ENCODE results near the gene TM4SF1.
"Not testable (repeated sequence)": the region's sequence is repeated elsewhere in the genome, so short reads cannot be mapped to it uniquely, and the experiment has no call there.

TM4SF1 gene

DNA sequence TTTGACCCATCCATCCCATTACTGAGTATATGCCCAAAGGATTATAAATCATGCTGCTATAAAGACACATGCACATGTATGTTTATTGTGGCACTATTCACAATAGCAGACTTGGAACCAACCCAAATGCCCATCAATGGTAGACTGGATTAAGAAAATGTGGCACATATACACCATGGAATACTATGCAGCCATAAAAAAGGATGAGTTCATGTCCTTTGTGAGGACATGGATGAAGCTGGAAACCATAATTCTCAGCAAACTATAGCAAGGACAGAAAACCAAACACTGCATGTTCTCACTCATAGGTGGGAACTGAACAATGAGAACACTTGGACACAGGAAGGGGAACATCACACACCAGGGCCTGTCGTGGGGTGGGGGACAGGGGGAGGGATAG lies 40.0 kb downstream of the TM4SF1 start:
- DNase-seq, result not testable (repeated sequence)

DNA sequence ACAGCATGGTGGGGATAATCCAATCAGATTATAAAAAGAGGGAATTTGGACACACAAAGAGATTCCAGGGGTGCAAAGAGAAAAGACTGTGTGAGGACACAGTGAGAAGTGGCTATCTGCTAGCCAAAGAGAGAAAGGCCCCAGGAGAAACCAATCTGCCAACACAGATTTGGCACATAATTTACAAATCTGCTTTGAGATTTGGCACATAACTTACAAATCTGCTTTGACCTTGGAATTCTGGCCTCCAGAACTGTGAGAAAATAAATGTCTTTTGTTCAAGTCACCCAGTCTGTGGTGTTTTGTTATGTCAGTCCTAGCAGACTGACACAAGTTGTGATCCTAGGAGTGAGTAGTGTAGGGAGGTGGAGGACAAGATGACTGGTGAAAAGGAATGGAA lies 40.5 kb downstream of the TM4SF1 start:
- DNase-seq, result no peak

DNA sequence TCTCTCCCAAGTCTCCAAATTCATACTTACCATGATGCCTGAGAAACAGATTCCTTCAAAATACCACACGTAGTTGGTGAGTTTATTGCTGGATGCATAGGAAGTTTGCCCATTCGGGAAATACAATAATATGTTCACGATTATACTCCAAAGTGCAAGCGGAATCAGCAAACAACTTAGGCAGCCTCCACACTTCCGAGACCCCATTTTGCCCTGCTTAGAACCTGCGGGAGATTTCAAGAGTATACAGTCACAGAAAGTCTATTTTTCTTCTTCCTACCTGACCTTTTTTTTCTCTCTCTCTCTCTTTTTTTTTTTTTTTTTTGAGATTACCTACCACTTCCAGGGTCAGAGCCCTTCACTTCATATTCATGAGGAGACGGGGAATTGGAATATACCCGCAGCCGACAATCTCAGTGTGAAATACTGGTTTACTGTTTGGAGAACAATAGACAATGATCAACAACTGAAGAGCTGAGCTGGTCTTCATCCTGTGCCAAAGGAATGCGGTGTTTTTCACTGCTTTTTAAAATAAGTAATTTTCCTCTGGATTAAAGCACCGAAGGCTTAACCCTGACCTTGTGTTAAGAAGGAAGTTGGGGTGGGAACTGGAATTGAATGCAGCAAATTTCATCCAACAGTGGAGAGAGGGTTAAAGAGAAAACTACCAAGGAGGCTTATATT lies 44.1 kb downstream of the TM4SF1 start, which contains the start of gene TM4SF18:
Gene TM4SF18 (minus strand): TSS at position 461 of the 684 bp plus-strand sequence. CDS start 254 bp downstream, at position 207.
- DNase-seq, result no peak

DNA sequence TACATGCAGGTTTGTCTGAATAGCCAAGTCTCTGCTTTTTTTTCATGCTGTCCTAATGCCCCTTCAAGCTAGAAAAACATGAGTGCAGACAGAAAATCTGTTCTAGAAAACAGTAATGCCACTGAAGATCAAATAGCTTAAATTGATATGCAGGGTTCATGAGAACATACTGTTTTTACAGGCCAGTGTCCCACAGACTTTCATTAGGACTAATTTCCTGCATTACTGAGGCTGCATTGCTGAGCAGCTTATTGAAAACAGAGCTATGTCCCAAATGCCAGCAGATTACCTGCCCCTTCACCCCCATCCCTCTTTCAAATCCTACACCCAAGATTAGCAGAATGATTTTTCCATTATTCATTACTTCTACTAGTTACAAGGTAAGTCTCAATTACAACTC lies 44.7 kb downstream of the TM4SF1 start:
- DNase-seq, result no peak

DNA sequence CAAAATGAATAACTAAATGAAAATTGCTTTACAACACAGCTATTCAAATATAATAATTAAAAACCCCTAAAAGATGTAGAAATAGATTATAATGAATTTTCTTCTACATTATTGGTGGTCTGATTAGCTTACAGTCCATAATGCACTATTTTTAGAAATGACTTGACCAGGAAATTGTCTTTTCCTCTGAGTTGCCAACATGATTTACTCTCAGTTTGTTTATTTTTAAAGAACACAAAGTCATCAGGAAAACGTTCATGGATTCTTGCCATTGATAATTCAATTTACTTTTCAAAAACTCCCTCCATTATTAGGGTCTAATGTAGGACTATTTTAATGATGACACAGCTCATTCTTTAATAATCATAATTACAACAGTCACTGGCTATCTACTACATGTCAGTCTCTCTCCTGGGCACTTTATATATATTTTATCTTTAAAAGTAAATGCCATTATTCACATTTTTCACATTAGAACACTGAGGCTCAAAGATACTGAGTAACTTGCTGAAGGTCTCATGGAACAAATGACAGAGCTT lies 45.2 kb downstream of the TM4SF1 start:
- DNase-seq, result no peak

DNA sequence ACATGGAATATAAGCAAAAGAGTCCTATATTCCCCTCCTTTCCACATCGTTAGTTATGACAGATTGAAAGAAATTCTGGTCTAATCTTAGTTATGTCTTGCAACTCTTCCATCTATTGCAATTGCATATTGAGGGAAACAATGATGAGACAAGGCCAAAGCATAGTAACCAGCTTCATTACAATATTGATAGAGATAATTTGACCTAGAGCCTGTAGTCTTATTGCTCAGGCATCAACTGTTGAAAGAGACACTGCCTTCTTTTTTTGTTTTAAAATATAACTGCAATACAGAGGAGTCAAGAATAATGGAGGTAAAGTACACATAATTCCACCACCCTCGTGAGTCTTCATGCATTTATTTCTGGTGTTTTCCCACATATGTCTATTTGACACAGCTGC lies 46.1 kb downstream of the TM4SF1 start:
- no peak for DNase-seq

DNA sequence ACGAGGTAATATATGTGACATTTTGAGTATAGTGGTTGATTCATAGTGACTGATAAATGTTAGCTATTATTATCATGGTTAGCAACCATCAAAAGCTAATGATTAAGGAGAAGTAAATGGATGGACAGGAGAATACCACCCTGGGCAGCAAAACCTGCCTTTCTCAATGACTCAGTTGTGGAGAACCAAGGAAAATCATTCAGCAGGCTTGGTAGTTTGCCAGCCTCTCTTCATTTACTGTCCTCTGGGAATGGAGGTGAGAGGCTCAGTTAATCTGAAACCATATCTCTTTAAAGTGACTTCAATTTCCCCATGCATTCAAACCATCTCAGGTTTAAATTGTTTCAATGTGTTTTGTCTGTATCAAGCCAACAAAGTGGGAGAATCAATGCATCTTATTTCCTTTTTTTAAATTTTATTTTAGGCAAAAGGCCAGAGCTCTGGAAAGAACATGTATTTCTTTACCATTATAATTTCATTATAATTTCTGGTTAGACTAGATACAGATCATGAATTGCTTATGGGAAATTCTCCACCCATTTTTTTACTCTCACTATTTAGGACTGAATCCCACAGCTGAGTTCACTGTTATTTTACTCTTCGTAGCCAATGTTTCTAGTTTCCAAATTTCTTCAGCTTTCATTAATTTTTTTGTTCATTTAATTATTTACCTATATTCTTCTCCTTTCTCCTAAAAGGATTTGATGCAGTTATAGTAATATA lies 46.7 kb downstream of the TM4SF1 start:
- no peak for DNase-seq

DNA sequence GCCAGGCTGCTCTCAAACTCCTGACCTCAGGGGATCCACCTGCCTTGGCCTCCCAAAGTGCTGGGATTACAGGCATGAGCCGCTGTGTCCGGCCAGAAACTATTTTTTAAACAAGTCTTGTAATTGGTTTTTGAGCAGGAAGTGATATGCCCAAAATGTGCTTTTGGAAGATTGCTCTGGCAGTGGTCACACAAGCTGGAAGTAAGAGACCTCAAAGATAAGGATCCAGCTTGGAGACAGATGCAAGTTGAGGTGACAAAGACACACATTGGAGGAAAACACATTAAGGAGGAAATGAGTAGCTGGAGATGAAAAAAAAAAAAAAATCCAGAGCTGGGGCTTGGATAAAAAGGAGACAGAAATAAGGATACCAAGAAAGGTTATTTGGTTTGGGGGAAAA lies 50.3 kb downstream of the TM4SF1 start:
- DNase-seq, result no peak

DNA sequence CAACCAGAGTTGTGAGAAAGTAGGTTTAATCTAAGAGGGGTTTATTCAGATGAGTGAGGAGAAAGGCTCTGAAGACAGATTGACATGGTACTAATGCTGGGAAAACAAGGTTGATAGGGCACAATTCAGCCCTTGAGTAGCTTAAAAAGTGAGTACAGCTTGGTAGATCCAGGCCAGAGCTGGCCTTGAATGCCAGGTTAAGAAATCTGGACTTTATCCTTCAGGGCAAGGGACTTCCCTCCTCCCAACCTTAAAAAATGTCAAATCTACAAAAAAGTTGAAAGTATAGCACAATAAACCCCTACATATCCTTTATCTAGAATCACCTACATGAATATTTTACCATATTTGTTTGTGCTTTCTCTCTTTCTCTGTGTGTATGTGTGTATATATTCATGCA lies 51.9 kb downstream of the TM4SF1 start:
- DNase-seq, result no peak

DNA sequence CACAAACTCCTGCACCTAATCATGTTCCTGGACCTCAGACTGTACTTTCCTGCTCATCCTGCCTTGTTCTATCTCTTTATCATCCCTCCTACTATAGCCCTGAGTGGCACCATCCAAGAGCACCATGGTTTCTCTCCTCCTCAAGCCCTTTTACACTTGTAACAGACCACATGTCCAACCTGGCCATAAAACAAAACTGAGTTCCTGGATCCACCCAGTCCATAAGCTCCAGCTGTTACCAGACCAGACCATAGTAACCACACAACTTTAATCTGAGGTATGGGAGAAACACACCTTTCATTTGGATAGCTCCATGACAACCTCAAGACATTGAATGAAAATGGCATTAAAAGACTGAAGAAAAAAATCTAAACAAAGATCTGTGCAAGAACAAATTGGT lies 53.1 kb downstream of the TM4SF1 start:
- no peak for DNase-seq

DNA sequence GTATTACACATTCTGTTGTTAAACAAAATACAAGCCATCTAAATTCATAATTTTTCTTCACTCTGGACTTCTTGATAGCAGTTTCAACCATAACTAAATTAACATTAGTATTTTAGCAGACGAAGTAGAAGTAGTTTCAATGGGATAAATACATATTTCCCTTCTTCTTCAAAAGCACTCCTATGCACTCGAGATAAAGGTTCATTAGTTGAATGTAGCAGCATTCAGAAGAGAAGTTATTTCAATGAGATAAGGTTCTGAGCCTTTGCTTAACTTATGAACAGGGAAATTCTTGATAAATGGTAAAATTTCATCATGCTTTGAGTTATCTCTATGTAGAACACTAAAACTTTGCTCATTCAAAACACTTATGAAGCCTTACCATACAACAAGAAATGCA lies 55.8 kb downstream of the TM4SF1 start:
- DNase-seq, result no peak

DNA sequence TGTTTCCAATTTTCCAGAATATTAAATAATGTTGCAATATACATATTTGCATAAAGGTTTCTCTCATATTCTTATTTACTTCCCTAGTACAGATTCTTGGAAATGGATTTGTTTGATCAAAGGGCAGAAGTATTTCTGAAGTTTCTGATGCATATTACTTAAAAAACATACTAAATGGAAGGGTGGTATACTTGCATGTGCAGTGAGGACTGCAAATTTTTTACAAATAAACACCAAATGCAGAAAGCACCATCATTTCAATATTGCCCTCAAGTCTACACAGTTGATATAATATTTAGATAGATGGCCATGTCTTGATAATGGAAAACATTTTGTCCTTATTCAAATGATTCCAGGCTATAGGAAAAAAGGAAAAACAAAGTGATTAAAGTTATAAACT lies 56.3 kb downstream of the TM4SF1 start:
- DNase-seq, result no peak

DNA sequence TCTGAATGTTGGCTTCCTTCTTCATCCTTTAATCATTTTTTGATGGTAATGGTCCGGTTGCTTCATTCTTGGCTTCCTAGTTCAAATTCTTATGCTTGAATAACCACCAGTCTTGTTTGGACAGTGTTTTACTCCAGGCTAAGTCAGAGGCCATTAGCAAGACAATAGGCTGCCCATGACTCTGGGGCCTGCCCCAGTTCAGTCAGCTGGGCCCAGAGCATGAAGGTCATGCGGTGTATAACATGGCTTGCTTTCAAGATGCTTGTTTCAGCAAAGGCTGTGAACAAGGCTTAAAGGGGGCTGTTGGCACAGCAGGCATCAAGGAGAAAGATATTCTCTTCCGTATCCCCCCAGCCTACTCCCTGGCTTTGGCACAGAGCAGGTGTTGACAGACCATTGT lies 57.7 kb downstream of the TM4SF1 start:
- no peak for DNase-seq
